Stimulated activated CD4-positive, alpha-beta T cell treated with anti-CD3 and anti-CD28 coated beads, Interleukin-1b, Interleukin-23, amount 100 ng/mL, for 24 hours (primary cell): Measurements from ENCODE around the gene TRIM59.

Source experiments
- DNase-seq, 4 experiments: peaks; one replicate each; pipeline ENCODE4 v3.0.0-alpha.2; 2020; ENCODE audit warnings: low read depth in 4 of 4, low spot score in 1 of 4

The TRIM59 gene

DNA sequence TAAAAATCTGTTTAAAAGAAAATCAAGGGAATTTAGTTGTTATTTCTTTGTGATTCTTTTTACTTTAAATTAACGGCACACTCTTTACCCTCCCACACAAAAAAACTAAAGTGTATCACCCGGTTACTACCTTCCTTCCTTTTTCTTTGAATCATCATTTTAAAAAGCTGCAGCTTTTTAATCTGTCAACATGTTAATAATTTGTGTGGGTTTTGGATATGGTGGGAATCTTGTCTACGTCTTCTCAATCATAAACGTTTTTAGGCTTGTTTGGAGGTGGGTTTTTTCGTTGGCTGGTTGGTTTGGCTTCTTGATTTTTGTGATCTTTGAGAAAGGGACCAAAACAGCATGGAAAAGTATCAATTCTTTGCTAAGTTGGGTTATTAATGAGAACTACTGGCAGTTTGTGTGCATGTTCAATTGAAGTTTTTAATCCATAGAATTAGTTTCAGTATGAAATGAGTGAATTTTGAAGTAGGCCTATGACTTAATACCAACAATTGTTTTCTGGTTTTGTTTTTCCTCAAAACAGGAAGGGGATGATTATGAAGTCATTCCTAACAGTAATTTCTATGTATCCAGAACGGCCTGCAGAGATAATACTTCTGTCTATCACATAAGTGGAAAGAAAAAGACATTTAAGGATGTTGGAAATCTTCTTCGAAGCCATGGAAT is 45.7 kb downstream of the TRIM59 start:
- no peak for DNase-seq

DNA sequence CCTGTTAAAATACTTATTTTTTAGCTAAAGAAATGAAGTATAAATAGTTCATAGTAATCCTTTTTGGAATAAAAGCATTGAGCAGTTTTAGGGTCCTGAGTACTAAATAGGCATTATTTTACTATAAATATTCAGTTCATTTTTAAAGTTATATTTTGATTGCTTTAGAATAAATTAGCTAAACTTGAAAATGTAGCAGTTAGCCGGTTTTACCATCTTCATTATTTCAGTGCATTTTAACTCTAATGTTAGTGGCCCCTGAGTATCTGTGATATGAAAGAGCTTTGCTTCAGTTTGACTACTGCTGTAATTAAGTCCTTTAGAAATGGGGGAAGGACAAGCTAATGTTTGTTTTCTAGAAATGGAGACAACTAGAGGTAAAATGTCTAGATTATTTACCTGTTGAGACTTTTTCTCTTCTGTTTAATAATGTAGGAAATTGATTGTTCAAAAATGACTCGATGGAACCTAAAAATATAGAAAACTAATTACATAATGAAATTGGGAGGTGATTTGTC is 46.5 kb downstream of the TRIM59 start:
- DNase-seq, result no peak

DNA sequence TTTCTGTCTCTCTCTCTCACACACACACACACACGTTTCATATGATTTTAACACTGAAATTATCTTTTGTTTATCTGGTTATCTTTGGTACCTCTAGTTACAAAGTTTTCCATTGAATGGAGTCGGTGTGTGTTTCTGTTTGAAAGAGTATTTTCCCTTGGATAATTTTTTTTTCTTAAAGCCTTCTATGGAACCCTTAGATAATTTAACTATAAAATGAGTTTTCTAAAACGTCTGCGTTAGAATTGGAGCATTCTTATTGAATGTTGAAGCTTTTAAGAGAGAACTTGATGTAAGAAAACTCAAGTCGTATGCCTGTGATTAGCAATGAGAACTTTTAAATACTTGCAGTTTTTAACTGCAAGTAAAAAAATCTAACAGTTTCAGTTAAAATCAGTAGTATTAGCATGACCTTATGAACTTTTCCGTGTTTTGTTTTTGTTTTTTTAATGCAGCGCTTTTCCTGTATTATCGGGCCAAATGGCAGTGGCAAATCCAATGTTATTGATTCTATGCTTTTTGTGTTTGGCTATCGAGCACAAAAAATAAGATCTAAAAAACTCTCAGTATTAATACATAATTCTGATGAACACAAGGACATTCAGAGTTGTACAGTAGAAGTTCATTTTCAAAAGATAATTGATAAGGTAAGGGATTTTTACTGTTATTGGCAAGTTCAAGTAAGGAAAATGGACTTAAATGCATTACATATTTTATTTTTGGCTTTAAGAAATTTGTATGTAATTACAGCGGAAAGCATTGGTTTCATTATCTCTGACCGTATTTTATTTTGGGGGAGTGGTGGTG is 47.2 kb downstream of the TRIM59 start:
- no peak for DNase-seq

DNA sequence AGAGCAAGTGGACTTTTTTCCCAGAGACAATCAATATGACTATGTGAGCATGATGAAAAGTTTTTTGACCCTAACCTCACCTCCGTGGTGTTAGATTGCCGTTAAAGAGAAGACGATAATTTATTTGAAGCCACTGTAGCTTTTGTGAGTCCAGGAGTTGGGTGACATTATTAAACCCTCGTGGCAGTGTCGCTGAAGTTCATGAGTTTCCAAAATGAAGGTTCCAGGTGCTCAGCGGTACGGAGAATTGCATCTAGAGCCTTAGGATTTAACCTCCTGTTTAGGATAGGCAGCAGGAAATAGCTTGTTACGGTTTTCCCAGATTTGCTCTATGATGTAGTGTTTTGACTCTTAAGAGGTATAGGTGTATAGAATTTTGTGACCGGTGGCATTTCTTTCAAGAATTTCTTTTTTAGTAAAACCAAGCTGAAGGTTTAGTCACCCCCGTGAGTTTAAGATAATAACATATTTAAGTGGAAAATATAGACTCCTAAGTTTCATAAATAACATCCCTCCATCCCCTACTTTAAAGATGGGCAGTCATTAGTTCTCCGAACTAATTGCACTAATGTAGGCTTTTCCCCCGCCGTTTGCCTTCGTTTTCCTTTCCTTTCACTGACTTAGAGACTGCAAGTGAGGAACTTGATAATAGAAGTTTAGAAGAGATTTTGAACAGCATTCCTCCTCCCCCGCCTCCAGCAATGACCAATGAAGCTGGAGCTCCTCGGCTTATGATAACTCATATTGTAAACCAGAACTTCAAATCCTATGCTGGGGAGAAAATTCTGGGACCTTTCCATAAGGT is 48.1 kb downstream of the TRIM59 start:
- DNase-seq, result no peak

DNA sequence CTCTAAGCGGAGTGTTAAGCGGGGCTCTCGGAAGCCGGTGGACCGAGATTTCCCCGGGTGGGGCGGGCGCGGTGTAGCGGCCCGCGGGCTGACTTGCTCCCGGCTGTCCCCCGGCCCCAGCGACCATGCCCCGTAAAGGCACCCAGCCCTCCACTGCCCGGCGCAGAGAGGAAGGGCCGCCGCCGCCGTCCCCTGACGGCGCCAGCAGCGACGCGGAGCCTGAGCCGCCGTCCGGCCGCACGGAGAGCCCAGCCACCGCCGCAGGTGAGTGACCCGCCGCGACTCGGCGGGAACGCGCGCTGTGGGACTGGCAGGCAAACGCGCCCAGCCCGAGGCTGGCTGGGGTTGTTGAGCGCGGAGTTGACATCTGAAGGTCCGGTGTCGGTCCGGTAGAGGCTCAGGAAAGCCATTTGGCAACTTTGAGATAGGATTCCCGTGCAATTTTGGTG is 48.9 kb downstream of the TRIM59 start:
- DNase-seq, result peak in 1 of 4 experiments; percentile 3

DNA sequence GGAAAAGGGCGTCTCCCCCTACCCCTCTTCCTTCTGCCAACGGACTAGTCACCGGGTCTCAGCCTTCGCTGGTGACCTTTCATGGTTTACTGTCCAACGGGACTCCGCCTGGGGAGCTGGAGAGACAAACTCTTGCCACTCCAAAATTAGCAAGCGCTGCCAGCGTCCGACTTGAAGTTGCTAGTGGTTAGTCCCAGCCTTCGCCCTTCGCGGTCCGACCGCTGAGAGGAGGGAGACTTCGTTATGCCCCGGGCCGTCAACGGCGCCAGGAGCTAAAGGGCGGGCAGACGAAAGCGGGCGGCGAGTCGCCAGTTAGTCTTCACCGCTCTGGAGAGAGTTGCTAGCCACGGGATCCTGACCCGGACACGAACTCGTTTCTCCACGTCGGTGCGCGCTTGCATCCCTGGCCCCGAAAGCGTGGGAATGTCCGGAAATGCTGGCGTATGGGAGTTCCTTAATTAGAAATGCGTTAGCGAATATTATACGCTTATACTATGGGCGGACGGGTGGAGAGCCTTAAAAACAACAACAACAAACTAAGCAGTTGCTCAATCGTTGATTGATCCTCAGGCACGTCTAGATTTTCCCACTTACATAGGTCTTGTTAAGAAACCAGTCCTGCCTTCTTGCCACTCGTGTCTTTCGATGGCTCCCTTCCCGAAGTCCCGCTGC is 49.4 kb downstream of the TRIM59 start:
- DNase-seq, result peak in 3 of 4 experiments; percentile 8 to 14 (median 13)

DNA sequence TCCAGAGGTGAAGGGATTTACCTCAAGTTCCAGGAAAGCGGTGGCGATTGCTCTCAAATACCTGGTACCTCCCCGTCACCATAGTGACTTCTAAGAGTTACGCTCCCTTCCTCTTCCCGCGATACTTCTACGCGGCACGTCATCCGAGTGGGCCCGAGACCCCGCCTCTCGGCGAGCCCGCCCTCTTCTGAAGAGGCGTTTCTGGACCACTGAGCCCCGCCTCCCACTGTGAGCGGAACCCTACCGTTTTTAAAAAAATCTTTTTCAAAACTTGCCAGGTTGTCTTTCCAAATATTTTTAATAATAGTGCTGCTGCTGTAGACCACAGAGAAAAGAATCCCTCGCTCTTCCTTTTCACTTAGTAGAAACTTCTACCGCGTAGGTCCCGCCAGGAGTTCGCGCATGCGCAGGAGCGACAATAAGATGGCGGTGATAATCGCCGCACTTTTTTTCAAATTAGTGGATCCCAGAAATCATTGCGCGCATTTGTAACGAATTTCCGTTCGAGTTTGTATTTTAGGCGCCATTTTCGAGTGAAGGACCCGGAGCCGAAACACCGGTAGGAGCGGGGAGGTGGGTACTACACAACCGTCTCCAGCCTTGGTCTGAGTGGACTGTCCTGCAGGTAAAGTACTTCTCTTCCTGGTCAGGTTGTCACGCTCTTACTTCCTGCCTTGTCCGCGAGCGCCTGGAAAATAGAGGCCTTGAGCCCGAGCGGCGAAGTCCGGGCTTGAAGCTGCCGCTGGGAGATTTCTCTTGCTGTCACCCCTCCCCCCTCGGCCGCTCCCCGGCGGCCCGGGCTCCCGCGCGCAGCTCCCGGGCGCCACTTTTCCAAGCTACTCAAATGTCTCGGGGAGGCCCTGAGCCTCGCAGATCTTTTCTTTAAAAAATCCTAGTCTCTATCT is 50.2 kb downstream of the TRIM59 start, which contains the start of the genes IFT80 and SMC4:
Gene IFT80 (minus strand): TSS at position 101 of the 905 bp plus-strand sequence. CDS start 14,625 bp downstream, outside the sequence.
Gene SMC4 (plus strand): TSS at position 526 of the 905 bp plus-strand sequence. CDS start 1,177 bp downstream, outside the sequence.
- peak; percentile 88 to 92 (median 90) for DNase-seq

DNA sequence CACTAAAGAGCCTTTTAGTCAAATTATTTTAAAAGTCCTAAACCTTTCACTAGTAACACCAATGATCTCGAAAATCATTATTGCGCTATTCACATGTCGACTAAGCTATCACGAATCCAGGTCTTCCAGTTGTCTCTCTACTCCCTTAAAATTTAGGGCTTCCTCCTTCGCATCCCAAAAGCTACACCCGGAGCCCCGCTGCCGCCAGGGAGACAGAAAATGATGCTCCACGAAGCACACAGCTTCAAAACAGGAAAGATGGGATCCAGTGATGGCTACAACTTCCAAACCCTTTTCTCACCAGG is 50.8 kb downstream of the TRIM59 start:
- DNase-seq, result no peak

DNA sequence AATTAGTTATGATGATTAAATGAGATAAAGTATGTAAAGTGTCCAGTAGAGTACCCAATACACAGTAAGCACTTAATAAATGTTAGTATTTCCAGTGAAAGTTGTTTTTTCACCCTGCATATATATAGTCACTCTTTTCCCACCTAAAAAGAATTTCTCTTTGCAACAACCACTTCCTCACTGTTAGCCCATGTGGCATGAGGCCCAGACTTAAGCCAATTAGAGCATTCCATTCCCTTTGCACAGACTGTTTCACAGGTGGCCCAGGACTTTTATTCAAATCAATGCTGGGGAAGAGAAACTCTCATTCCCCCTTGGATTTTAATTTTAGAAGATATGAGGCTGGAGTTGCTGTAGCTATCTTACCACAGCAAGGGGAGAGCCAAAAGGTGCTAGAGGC is 54.3 kb downstream of the TRIM59 start:
- no peak for DNase-seq

DNA sequence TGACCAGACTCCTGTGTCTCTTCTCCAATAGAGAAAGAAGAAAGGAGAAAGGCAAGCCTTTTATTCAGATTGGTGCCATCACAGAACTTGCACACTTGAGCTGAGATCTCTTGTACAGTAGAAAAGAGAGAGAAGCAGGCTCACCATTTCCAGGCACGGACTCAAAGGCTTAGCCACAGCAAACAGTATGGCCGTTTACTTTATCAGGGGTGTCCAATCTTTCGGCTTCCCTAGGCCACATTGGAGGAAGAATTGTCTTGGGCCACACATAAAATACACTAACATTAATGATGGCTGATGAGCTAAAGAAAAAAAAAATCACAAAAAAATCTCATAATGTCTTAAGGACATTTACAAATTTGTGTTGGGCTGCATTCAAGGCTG is 55.6 kb downstream of the TRIM59 start:
- DNase-seq, result no peak

DNA sequence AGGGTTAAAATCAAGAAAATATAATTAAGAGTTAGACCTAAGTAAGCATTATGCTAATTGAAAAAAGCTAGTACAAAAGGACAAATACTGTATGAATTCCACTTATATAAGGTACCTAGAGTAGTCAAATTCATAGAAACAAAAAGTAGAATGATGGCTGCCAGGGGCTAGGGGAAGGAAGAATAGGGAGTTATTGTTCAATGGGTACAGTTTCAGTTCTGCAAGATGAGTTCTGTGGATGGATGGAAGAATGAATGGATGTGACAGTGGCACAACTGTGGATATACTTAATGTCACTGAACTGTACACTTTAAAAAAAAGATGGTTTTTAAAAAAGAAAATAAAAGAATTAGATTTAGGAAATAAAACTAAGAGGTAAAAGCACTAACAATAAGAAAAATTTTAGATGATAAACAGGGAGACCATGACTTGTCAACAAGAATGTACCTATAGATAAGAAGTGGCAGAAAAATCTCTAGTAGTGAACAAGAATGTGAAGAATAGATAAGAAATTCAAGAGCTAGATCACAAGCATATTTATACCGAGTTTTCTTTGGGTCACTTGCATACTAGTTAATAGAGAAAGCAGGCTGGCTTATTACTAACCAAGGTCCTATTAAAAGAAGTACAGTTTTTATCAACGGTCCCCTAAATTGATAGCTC is 56.1 kb downstream of the TRIM59 start:
- DNase-seq, result no peak

DNA sequence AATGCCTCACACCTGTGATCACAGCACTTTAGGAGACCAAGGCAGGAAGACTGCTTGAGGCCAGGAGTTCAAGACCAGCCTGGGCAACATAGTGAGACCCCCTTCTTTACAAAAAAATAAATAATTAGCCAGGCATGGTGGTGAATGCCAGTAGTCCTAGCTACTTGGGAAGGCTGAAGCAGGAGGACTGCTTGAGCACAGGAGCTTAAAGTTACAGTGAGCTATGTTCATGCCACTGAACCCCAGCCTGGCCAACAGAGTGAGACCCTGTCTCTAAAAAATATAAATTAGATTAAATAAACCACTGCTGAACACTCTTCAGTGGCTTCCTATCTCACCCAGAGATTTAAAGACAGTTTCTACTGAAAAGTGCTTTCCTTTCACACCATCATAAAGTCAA is 56.8 kb downstream of the TRIM59 start:
- DNase-seq, result no peak

DNA sequence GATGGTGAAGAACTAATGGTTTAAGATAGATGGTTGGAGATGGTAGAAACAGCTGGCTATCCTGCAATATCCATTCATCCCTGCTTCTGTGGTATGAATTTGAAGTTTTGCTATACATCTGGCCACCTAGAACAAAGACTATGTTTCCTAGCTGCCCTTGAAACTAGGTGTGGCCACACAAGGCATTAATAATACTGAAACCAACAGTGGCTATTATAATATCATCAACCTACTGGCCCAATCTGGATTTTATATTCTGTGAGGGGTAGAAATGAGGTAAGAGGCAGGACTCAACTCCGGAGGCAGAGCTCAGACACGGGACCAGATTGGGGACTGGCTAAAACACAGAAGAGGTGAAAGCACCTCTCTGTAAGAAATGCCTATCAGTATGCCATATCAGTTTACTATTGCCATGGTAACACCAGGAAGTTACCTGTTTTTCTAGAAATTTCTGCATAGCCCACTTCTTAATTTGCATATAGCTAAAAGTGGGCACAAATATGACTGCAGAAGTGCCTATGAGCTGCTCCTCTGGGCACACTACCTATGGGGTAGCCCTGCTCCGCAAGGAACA is 58.9 kb downstream of the TRIM59 start:
- DNase-seq, result no peak
